Kidney (tissue), 14 donors: ENCODE results near the gene PLIN3. TPM values are rescaled to one million over a fixed set of nuclear protein-coding genes. Genes with fewer than 3 reads are reported as not detected.
"Not testable (repeated sequence)": the region's sequence is repeated elsewhere in the genome, so short reads cannot be mapped to it uniquely, and the experiment has no call there.

Experiments
- DNase-seq, 5 donors: peaks; one replicate each; pipeline ENCODE4 v3.0.0-alpha.2; 2013 to 2020
- FAIRE-seq: peaks from 2 replicates; lab custom pipeline; 2012; peaks lifted over from hg19 to GRCh38; lab: Jason Lieb, UNC
- H3K27ac ChIP-seq, 2 donors: one replicate each; pipeline ENCODE4 v1.7.0; 2013; ENCODE audit warnings: low read depth in 2 of 2, low read length in 2 of 2, inconsistent platforms in 1 of 2
- H3K27me3 ChIP-seq: one replicate; pipeline ENCODE4 v1.7.1; 2013; ENCODE audit warnings: low read length, inconsistent platforms; ENCODE audit not compliant: control insufficient read depth, insufficient read depth
- H3K36me3 ChIP-seq, 3 donors: one replicate each; pipeline versions ENCODE4 v1.7.0 to v1.7.1; 2013; ENCODE audit warnings: low read length in 3 of 3, control low read depth in 1 of 3, inconsistent platforms in 1 of 3; ENCODE audit not compliant: insufficient read depth in 3 of 3, control insufficient read depth in 2 of 3
- H3K4me1 ChIP-seq, 3 donors: one replicate each; pipeline versions ENCODE4 v1.7.0 to v1.7.1; 2013; ENCODE audit warnings: low read length in 3 of 3, inconsistent platforms in 1 of 3, low read depth in 1 of 3; ENCODE audit not compliant: control insufficient read depth in 2 of 3, insufficient read depth in 2 of 3
- H3K4me3 ChIP-seq, 3 donors: one replicate each; pipeline versions ENCODE4 v1.7.0 to v1.8.1; 2013; ENCODE audit warnings: low read length in 3 of 3, control low read depth in 1 of 3, inconsistent platforms in 1 of 3
- H3K9ac ChIP-seq, 3 donors: one replicate each; pipeline versions ENCODE4 v1.7.0 to v1.7.1; 2013; ENCODE audit warnings: low read length in 3 of 3, control low read depth in 1 of 3, inconsistent platforms in 1 of 3
- H3K9me3 ChIP-seq, 3 donors: one replicate each; pipeline versions ENCODE4 v1.7.0 to v1.7.1; 2013; ENCODE audit warnings: low read length in 3 of 3, control low read depth in 1 of 3, inconsistent platforms in 1 of 3; ENCODE audit not compliant: control insufficient read depth in 2 of 3, insufficient read depth in 1 of 3
- intact Hi-C: fragments of 100-400 bp; cut with DNase I; formaldehyde crosslinking; loops from one replicate; pipeline ENCODE4 v1.11.1; 2022
- polyA plus RNA-seq: library from polyadenylated mRNA; stranded (reverse); fragments of 350-450 nt; fragmentation: Illumina TruSeq; extraction: RNeasy Lipid Tissue Mini Kit (QIAGEN cat#74804); gene quantifications from one replicate; pipeline ENCODE4 v1.2.3, GENCODE V29; 2014; ENCODE audit warnings: low read depth, low replicate concordance; ENCODE audit not compliant: insufficient read depth
- total RNA-seq: library from RNA; stranded (reverse); fragmentation: NEBNext Ultra II Directional; extraction: Animal tissue kit (Norgen Biotek cat#: 25700); gene quantifications from one replicate; pipeline ENCODE4 v1.2.1, GENCODE V29; 2021
- TF ChIP-seq, protein P1 (sequence below): IDR thresholded peaks from 3 replicates; pipeline ENCODE4 v1.5.1; 2012; ENCODE audit warnings: mild to moderate bottlenecking, moderate library complexity, borderline replicate concordance; ENCODE audit not compliant: insufficient read depth; ENCODE audit errors: extremely low read depth
- donor health status: control.
- donor health status: control.
- donor health status: control.
- donor health status: control.
- donor health status: control.
- donor health status: DM: yes; HTN: yes; CAD: no.
- donor health status: Normal renal cell carcinoma (clear cell type).

PLIN3 gene
- total and polyA plus RNA-seq, 2 donors from 2014 or later: 30.5 to 60.0 TPM

DNA sequence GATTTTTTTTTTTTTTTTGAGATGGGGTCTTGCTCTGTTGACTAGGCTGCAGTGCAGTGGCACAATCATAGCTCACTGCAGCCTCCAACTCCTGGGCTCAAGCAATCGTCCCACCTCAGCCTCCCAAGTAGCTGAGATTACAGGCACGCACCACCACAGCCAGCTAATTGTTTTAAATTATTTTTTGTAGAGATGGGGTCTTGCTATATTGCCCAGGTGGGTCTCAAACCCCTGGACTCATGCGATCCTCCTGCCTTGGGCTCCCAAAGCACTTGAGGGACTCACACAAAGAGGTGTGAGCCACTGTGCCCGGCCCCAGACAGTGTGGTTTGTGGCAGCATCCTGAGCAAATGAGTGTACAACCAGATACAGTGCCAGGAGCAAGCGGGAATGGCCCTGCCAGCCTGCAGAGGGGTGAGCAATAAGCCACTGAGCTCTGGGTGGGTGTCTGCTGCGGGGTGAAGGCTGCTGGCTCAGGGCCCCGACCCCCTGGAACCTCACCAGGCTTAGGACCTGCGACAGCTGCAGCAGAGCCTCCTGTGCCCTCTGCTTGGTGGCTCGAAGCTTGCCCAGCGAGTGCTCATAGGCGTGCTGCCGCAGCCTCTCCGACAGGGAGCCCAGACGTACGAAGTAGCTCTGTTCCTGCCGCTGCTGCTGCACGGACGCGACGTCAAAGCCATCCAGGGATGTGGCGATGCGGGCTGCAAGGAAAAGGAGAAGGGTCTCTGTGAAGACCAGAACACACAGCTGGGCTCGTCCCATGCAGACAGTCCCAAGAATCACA, 20.1 kb downstream of the PLIN3 start:
- Histone ChIP-seq H3K4me3 (no peak overlapping the region), H3K9ac (no peak overlapping the region), H3K36me3 (no peaks in the 10 kb centered on the region), H3K27ac (no peak overlapping the region), H3K4me1 (peaks cover 0 to 6% (median 0%) of the 10 kb centered on the region in 3 donors), H3K27me3 (no peaks in the 10 kb centered on the region), H3K9me3 (no peaks in the 10 kb centered on the region)
- DNase-seq (no peak), FAIRE-seq (no peak)
- TF ChIP-seq, protein P1, sequence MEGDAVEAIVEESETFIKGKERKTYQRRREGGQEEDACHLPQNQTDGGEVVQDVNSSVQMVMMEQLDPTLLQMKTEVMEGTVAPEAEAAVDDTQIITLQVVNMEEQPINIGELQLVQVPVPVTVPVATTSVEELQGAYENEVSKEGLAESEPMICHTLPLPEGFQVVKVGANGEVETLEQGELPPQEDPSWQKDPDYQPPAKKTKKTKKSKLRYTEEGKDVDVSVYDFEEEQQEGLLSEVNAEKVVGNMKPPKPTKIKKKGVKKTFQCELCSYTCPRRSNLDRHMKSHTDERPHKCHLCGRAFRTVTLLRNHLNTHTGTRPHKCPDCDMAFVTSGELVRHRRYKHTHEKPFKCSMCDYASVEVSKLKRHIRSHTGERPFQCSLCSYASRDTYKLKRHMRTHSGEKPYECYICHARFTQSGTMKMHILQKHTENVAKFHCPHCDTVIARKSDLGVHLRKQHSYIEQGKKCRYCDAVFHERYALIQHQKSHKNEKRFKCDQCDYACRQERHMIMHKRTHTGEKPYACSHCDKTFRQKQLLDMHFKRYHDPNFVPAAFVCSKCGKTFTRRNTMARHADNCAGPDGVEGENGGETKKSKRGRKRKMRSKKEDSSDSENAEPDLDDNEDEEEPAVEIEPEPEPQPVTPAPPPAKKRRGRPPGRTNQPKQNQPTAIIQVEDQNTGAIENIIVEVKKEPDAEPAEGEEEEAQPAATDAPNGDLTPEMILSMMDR: no peak
- intact Hi-C loops: no loop called here

DNA sequence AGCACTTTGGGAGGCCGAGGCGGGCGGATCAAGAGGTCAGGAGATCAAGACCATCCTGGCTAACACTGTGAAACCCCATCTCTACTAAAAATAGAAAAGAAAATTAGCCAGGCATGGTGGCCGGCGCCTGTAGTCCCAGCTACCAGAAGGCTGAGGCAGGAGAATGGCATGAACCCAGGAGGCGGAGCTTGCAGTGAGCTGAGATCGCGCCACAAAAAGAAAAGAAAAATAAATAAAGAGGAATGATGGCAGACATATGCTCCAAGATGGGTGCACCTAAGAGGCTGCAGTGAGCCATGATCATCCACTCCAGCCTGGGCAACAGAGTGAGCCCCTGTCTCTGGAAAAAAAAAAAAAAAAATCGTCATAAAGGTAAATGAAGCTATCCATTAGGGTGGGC, 21.5 kb downstream of the PLIN3 start:
- H3K9ac ChIP-seq, H3K36me3 ChIP-seq, H3K9me3 ChIP-seq, H3K4me3 ChIP-seq, H3K27ac ChIP-seq, H3K27me3 ChIP-seq, FAIRE-seq, H3K4me1 ChIP-seq, intact Hi-C loops, DNase-seq: not testable (repeated sequence)

DNA sequence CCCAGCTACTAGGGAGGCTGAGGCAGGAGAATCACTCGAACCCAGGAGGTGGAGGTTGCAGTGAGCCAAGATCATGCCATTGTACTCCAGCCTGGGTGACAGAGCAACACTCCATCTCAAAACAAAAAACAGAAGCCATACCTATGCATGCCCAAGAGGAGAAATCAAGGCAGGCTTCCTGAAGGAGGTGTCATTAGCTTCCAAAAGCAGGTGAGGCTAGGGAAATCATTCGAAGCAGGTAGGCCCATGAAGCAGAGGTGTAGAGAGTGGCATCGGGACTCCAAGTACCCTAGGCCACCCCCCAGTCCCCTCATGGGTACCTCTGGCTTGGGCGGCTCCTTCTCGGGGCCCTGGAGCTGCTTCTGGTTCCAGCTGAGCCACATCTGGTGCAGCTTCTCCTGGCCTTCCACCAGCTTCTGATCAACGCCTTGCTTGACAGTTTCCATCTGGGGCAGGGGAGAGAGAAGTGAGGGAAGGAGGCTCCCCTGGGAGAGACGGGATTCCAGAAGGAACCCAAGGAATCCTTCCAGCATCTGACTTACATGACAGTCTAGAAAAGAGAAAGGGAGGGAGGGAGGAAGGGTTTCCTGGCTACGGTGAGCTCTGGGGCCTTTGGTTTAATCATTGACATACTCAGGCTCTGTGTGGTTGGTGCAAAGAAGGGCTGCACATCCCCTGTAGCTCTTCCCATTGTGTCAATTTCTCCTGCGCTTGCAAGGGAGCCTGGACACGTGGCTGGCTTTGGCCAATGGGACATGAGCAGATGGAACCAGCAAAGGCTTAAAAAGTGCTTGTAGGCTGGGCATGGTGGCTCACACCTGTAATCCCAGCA, 22.9 kb downstream of the PLIN3 start:
- DNase-seq (peak in 3 of 5 donors; percentile 39 to 91 (median 52)), FAIRE-seq (no peak)
- peak overlapping the region in 1 of 2 donors; percentile 47 for H3K27ac ChIP-seq
- no peaks in the 10 kb centered on the region for H3K27me3 ChIP-seq
- intact Hi-C loops: no loop called here
- H3K9me3 ChIP-seq: no peaks in the 10 kb centered on the region
- TF ChIP-seq, protein P1: no peak
- H3K4me1 ChIP-seq: no peaks in the 10 kb centered on the region
- H3K36me3 ChIP-seq: no peaks in the 10 kb centered on the region
- no peak overlapping the region for H3K9ac ChIP-seq
- no peak overlapping the region for H3K4me3 ChIP-seq

DNA sequence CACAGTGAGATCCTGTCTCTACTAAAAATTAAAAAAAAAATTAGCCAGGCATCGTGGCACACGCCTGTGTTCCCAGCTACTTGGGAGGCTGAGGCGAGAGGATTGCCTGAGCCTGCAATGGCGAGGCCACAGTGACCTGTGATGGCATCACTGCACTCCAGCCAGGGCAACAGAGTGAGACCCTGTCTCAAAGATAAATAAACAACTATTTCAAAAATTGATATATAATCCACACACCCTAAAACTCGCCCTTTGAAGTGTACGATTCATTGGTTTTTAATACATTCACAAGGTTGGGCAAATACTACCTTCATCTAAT, 23.9 kb downstream of the PLIN3 start:
- H3K4me1 ChIP-seq: no peaks in the 10 kb centered on the region
- H3K4me3 ChIP-seq: no peak overlapping the region
- DNase-seq (no peak), FAIRE-seq (no peak)
- no peak overlapping the region for H3K9ac ChIP-seq
- intact Hi-C loops: no loop called here
- H3K36me3 ChIP-seq: no peaks in the 10 kb centered on the region
- TF ChIP-seq, protein P1: no peak
- no peaks in the 10 kb centered on the region for H3K27me3 ChIP-seq
- H3K27ac ChIP-seq: no peak overlapping the region
- no peaks in the 10 kb centered on the region for H3K9me3 ChIP-seq
